SK-N-SH (cell line): ENCODE measurements around the gene KRTAP29-1. TPM values are rescaled to one million over a fixed set of nuclear protein-coding genes. Genes with fewer than 3 reads are reported as not detected.
"Not testable (repeated sequence)": the region's sequence is repeated elsewhere in the genome, so short reads cannot be mapped to it uniquely, and the experiment has no call there.

ENCODE experiments used
- CTCF ChIA-PET: fragments of 300-600, 350-600 bp; formaldehyde crosslinking; extraction: SDS; loops from one replicate; lab custom pipeline; 2021; lab: Yijun Ruan, JAX
- POLR2A ChIA-PET: fragments of 350-600 bp; sonication (Branson Sonifier 250); formaldehyde crosslinking; extraction: SDS; loops from one replicate; lab custom pipeline; 2020; ENCODE audit warnings: antibody characterized with exemption, inconsistent platforms; lab: Yijun Ruan, JAX
- DNase-seq: peaks from one replicate; pipeline ENCODE4 v3.0.0; 2012
- H2AFZ ChIP-seq: fragments of 200-600 bp; sonication (generic); 2 replicates; pipeline ENCODE4 v1.8.1; 2016; ENCODE audit warnings: antibody characterized with exemption, mild to moderate bottlenecking, low read depth
- H3F3A ChIP-seq: fragments of 200-600 bp; sonication (generic); replicated peaks from 2 replicates; pipeline ENCODE3; 2016; ENCODE audit warnings: antibody characterized with exemption, mild to moderate bottlenecking; ENCODE audit not compliant: insufficient read depth
- H3K27ac ChIP-seq, 2 experiments: fragments of 200-500 bp in 1 of 2; fragments of 200-600 bp in 1 of 2; sonication (Bioruptor generic) in 1 of 2; sonication (generic), shearing (Covaris generic) in 1 of 2; 2 replicates each; pipeline versions ENCODE4 v1.5.1 to v1.6.1; 2014 to 2016; ENCODE audit warnings: low read depth in 2 of 2, inconsistent platforms in 1 of 2, low read length in 1 of 2, mild to moderate bottlenecking in 1 of 2, mixed read lengths in 1 of 2
- H3K27me3 ChIP-seq: fragments of 200-600 bp; sonication (generic), shearing (Covaris generic); 2 replicates; pipeline ENCODE4 v1.6.1; 2016; ENCODE audit warnings: mixed run types; ENCODE audit not compliant: insufficient read depth
- H3K36me3 ChIP-seq, 2 experiments: fragments of 200-500 bp in 1 of 2; fragments of 200-600 bp in 1 of 2; sonication (Bioruptor generic) in 1 of 2; sonication (generic) in 1 of 2; replicated peaks in 1 of 2; 2 replicates each; pipeline versions ENCODE3 to v1.5.1; 2014 to 2016; ENCODE audit warnings: low read length in 1 of 2, mild to moderate bottlenecking in 1 of 2; ENCODE audit not compliant: insufficient read depth in 2 of 2, control insufficient read depth in 1 of 2
- H3K4me1 ChIP-seq, 2 experiments: fragments of 200-500 bp in 1 of 2; fragments of 200-600 bp in 1 of 2; sonication (Bioruptor generic) in 1 of 2; sonication (generic), shearing (Covaris generic) in 1 of 2; 2 replicates each; pipeline versions ENCODE4 v1.5.1 to v1.6.1; 2014 to 2016; ENCODE audit warnings: low read depth in 1 of 2, low read length in 1 of 2, mixed run types in 1 of 2; ENCODE audit not compliant: insufficient read depth in 2 of 2, control insufficient read depth in 1 of 2
- H3K4me2 ChIP-seq: fragments of 200-600 bp; sonication (generic), shearing (Covaris generic); 2 replicates; pipeline ENCODE4 v1.6.1; 2017; ENCODE audit warnings: mixed run types
- H3K4me3 ChIP-seq, 2 experiments: fragments of 200-500 bp in 1 of 2; fragments of 200-600 bp in 1 of 2; sonication (Bioruptor generic) in 1 of 2; sonication (generic), shearing (Covaris generic) in 1 of 2; 2 replicates each; pipeline versions ENCODE4 v1.5.1 to v1.8.1; 2014 to 2016; ENCODE audit warnings: low read depth in 2 of 2, inconsistent platforms in 1 of 2, low read length in 1 of 2, mild to moderate bottlenecking in 1 of 2, mixed read lengths in 1 of 2, moderate library complexity in 1 of 2
- H3K79me2 ChIP-seq: fragments of 200-600 bp; sonication (generic); 2 replicates; pipeline ENCODE4 v1.8.1; 2017; ENCODE audit warnings: mild to moderate bottlenecking; ENCODE audit not compliant: insufficient read depth
- H3K9ac ChIP-seq: fragments of 200-600 bp; sonication (generic); 2 replicates; pipeline ENCODE4 v1.6.1; 2017; ENCODE audit warnings: mixed run types
- H3K9me2 ChIP-seq: fragments of 200-600 bp; sonication (generic); 2 replicates; pipeline ENCODE4 v1.6.1; 2017; ENCODE audit warnings: mixed run types
- H3K9me3 ChIP-seq: fragments of 200-600 bp; sonication (generic); 2 replicates; pipeline ENCODE4 v1.6.1; 2017; ENCODE audit warnings: mixed run types, mild to moderate bottlenecking, moderate library complexity
- H4K20me1 ChIP-seq: fragments of 200-600 bp; sonication (generic); 2 replicates; pipeline ENCODE4 v1.6.1; 2017; ENCODE audit warnings: mild to moderate bottlenecking, mixed run types; ENCODE audit not compliant: insufficient read depth
- CHD2 ChIP-seq: fragments of 150-350 bp; IDR thresholded peaks from 2 replicates; pipeline ENCODE4 v1.6.1; 2018; ENCODE audit warnings: low read length; ENCODE audit not compliant: partially characterized antibody
- ELF1 ChIP-seq: IDR thresholded peaks from 2 replicates; pipeline ENCODE4 v1.4.0; 2012
- EZH2phosphoT487 ChIP-seq: fragments of 200-600 bp; sonication (generic); IDR thresholded peaks from 2 replicates; pipeline ENCODE4 v1.6.1; 2017; ENCODE audit warnings: low read depth, mixed run types, mild to moderate bottlenecking, antibody characterized with exemption, moderate library complexity, borderline replicate concordance
- FOXM1 ChIP-seq: IDR thresholded peaks from 2 replicates; pipeline ENCODE4 v1.4.0; 2012; ENCODE audit warnings: low read depth, mild to moderate bottlenecking
- JUND ChIP-seq: IDR thresholded peaks from 2 replicates; pipeline ENCODE4 v1.4.0; 2012
- NFIC ChIP-seq: IDR thresholded peaks from 2 replicates; pipeline ENCODE4 v1.4.0; 2012; ENCODE audit warnings: borderline replicate concordance
- POLR2AphosphoS5 ChIP-seq: IDR thresholded peaks from 2 replicates; pipeline ENCODE4 v1.6.1; 2012; ENCODE audit warnings: low read depth, low read length
- RAD21 ChIP-seq: IDR thresholded peaks from 2 replicates; pipeline ENCODE4 v1.6.1; 2012; ENCODE audit warnings: mild to moderate bottlenecking, low read length
- RCOR1 ChIP-seq: fragments of 150-350 bp; IDR thresholded peaks from 2 replicates; pipeline ENCODE4 v1.6.1; 2017; ENCODE audit warnings: antibody characterized with exemption, low read length
- SIN3A ChIP-seq: IDR thresholded peaks from 2 replicates; pipeline ENCODE4 v1.6.1; 2012; ENCODE audit warnings: low read depth, mild to moderate bottlenecking, low read length, moderate library complexity, borderline replicate concordance
- TAF1 ChIP-seq: IDR thresholded peaks from 2 replicates; pipeline ENCODE4 v1.6.1; 2012; ENCODE audit warnings: low read depth, mild to moderate bottlenecking, low read length, moderate library complexity, borderline replicate concordance
- TCF12 ChIP-seq: IDR thresholded peaks from 2 replicates; pipeline ENCODE4 v1.4.0; 2012
- YY1 ChIP-seq: IDR thresholded peaks from 2 replicates; pipeline ENCODE4 v1.4.0; 2012; ENCODE audit warnings: low read depth, mild to moderate bottlenecking
- WGBS: methylation state at CpG from one replicate; pipeline ENCODE4 v1.1.6; 2017; ENCODE audit warnings: low lambda C conversion rate; 5-methylcytosine and 5-hydroxymethylcytosine counted together
- polyA plus RNA-seq, 3 experiments: library from polyadenylated mRNA; depleted of rRNA; stranded (reverse); fragments of >200 nt; gene quantifications; 2 replicates each; pipeline ENCODE4 v1.2.3, GENCODE V29; 2012
- TF ChIP-seq, protein P1 (sequence below): fragments of 150-350 bp; IDR thresholded peaks from 2 replicates; pipeline ENCODE4 v1.6.1; 2017; ENCODE audit warnings: antibody characterized with exemption, low read length, low read depth, borderline replicate concordance
- TF ChIP-seq, protein P2 (sequence below): IDR thresholded peaks from 2 replicates; pipeline ENCODE4; 2012
- TF ChIP-seq, protein P3 (sequence below): IDR thresholded peaks from 2 replicates; pipeline ENCODE4 v1.6.1; 2012; ENCODE audit warnings: mild to moderate bottlenecking, low read depth, low read length, moderate library complexity
- TF ChIP-seq, protein P4 (sequence below): IDR thresholded peaks from 2 replicates; pipeline ENCODE4 v1.4.0; 2012; ENCODE audit warnings: low read depth, borderline replicate concordance
- TF ChIP-seq, protein P5 (sequence below): IDR thresholded peaks from 2 replicates; pipeline ENCODE4 v1.4.0; 2012; ENCODE audit warnings: low read depth, borderline replicate concordance
- TF ChIP-seq, protein P6 (sequence below): fragments of 150-350 bp; IDR thresholded peaks from 2 replicates; pipeline ENCODE4 v1.6.1; 2016; ENCODE audit warnings: mild to moderate bottlenecking, low read depth, low read length

The KRTAP29-1 gene
- polyA plus RNA-seq, 1 of the 3 experiments (the other 2 are of a cell fraction) = not detected

DNA sequence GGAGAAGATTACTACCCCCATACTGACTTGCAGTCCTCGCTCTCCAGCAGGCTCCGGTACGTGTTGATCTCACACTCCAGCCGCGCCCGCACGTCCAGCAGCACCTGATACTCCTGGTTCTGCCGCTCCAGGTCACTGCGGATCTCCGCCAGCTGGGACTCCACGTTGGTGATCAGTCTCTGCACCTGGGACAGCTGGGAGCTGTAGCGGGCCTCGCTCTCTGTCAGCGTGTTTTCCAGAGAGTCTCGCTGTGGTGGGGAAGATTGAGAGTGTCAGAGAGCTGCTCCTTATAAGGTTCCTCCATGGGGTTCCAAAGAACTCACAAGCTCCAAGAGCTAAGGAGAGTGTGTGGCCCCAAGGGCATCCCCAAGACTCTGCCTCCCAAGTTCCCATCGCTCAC is 43.8 kb upstream of the KRTAP29-1 start:
- H3K36me3 ChIP-seq, H3K9ac ChIP-seq, H3K9me3 ChIP-seq, H3F3A ChIP-seq, H3K9me2 ChIP-seq, H2AFZ ChIP-seq, H3K27ac ChIP-seq, H3K4me2 ChIP-seq, POLR2A ChIA-PET, H3K79me2 ChIP-seq, H4K20me1 ChIP-seq, H3K4me1 ChIP-seq, CTCF ChIA-PET, DNase-seq, H3K27me3 ChIP-seq, H3K4me3 ChIP-seq: not testable (repeated sequence)
- WGBS = 78% methylated on average over 9 of the region's 16 CpGs

DNA sequence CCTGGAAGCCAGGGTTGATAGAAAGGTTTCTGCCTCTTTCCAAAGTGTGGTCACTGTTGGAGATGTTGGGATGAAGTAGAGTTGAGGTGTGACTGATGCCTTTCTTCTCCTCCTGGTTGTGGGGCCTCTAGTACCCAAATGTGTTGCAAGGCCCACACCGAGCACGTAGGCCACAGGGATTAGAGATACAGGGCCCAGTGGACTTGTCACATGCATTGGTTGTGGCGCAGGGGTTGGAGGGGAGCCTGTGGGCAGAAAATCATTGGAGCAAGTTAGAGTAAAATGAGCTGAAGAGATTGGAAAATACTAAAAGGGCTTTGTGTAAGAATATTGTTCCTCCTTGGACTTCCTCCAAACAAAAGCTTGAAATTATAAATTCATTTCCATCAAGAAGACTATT is 43.3 kb upstream of the KRTAP29-1 start:
- no peaks in the 10 kb centered on the region for H3K4me1 ChIP-seq
- H3K9ac ChIP-seq = no peak overlapping the region
- no peak overlapping the region for H3K4me3 ChIP-seq
- CTCF ChIA-PET = interaction anchor here (1.0 kb wide), 1 partner anchor 203 kb away, joined by 3 read pairs; no protein-coding TSS in a partner anchor
- no peaks in the 10 kb centered on the region; the same call in 1 of the 2 replicates for H3K27me3 ChIP-seq
- H2AFZ ChIP-seq = no peak overlapping the region
- H3K4me2 ChIP-seq = no peak overlapping the region
- H4K20me1 ChIP-seq = no peaks in the 10 kb centered on the region
- POLR2A ChIA-PET = no interaction called here
- TF ChIP-seq, protein P1, sequence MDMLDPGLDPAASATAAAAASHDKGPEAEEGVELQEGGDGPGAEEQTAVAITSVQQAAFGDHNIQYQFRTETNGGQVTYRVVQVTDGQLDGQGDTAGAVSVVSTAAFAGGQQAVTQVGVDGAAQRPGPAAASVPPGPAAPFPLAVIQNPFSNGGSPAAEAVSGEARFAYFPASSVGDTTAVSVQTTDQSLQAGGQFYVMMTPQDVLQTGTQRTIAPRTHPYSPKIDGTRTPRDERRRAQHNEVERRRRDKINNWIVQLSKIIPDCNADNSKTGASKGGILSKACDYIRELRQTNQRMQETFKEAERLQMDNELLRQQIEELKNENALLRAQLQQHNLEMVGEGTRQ = no peak
- TF ChIP-seq, protein P2, sequence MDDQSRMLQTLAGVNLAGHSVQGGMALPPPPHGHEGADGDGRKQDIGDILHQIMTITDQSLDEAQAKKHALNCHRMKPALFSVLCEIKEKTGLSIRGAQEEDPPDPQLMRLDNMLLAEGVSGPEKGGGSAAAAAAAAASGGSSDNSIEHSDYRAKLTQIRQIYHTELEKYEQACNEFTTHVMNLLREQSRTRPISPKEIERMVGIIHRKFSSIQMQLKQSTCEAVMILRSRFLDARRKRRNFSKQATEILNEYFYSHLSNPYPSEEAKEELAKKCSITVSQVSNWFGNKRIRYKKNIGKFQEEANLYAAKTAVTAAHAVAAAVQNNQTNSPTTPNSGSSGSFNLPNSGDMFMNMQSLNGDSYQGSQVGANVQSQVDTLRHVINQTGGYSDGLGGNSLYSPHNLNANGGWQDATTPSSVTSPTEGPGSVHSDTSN = no peak
- no peak for TF ChIP-seq ELF1
- no peak for TF ChIP-seq NFIC
- TF ChIP-seq, protein P3, sequence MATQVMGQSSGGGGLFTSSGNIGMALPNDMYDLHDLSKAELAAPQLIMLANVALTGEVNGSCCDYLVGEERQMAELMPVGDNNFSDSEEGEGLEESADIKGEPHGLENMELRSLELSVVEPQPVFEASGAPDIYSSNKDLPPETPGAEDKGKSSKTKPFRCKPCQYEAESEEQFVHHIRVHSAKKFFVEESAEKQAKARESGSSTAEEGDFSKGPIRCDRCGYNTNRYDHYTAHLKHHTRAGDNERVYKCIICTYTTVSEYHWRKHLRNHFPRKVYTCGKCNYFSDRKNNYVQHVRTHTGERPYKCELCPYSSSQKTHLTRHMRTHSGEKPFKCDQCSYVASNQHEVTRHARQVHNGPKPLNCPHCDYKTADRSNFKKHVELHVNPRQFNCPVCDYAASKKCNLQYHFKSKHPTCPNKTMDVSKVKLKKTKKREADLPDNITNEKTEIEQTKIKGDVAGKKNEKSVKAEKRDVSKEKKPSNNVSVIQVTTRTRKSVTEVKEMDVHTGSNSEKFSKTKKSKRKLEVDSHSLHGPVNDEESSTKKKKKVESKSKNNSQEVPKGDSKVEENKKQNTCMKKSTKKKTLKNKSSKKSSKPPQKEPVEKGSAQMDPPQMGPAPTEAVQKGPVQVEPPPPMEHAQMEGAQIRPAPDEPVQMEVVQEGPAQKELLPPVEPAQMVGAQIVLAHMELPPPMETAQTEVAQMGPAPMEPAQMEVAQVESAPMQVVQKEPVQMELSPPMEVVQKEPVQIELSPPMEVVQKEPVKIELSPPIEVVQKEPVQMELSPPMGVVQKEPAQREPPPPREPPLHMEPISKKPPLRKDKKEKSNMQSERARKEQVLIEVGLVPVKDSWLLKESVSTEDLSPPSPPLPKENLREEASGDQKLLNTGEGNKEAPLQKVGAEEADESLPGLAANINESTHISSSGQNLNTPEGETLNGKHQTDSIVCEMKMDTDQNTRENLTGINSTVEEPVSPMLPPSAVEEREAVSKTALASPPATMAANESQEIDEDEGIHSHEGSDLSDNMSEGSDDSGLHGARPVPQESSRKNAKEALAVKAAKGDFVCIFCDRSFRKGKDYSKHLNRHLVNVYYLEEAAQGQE = no peak
- TF ChIP-seq RAD21 = no peak
- no peak for TF ChIP-seq EZH2phosphoT487
- TF ChIP-seq RCOR1 = no peak
- TF ChIP-seq, protein P4, sequence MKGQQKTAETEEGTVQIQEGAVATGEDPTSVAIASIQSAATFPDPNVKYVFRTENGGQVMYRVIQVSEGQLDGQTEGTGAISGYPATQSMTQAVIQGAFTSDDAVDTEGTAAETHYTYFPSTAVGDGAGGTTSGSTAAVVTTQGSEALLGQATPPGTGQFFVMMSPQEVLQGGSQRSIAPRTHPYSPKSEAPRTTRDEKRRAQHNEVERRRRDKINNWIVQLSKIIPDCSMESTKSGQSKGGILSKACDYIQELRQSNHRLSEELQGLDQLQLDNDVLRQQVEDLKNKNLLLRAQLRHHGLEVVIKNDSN = no peak
- no peak for TF ChIP-seq CHD2
- no peak for TF ChIP-seq JUND
- TF ChIP-seq POLR2AphosphoS5 = no peak
- TF ChIP-seq TCF12 = no peak
- TF ChIP-seq, protein P5, sequence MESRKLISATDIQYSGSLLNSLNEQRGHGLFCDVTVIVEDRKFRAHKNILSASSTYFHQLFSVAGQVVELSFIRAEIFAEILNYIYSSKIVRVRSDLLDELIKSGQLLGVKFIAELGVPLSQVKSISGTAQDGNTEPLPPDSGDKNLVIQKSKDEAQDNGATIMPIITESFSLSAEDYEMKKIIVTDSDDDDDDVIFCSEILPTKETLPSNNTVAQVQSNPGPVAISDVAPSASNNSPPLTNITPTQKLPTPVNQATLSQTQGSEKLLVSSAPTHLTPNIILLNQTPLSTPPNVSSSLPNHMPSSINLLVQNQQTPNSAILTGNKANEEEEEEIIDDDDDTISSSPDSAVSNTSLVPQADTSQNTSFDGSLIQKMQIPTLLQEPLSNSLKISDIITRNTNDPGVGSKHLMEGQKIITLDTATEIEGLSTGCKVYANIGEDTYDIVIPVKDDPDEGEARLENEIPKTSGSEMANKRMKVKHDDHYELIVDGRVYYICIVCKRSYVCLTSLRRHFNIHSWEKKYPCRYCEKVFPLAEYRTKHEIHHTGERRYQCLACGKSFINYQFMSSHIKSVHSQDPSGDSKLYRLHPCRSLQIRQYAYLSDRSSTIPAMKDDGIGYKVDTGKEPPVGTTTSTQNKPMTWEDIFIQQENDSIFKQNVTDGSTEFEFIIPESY = no peak
- TF ChIP-seq SIN3A = no peak
- no peak for TF ChIP-seq FOXM1
- no peak for TF ChIP-seq TAF1
- TF ChIP-seq YY1 = no peak
- TF ChIP-seq, protein P6, sequence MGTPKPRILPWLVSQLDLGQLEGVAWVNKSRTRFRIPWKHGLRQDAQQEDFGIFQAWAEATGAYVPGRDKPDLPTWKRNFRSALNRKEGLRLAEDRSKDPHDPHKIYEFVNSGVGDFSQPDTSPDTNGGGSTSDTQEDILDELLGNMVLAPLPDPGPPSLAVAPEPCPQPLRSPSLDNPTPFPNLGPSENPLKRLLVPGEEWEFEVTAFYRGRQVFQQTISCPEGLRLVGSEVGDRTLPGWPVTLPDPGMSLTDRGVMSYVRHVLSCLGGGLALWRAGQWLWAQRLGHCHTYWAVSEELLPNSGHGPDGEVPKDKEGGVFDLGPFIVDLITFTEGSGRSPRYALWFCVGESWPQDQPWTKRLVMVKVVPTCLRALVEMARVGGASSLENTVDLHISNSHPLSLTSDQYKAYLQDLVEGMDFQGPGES = no peak
- no peak overlapping the region for H3K27ac ChIP-seq
- no peaks in the 10 kb centered on the region for H3K9me2 ChIP-seq
- no peaks in the 10 kb centered on the region for H3K79me2 ChIP-seq
- peaks cover 6% of the 10 kb centered on the region; the same call in 1 of the 2 replicates for H3K9me3 ChIP-seq
- H3K36me3 ChIP-seq = no peaks in the 10 kb centered on the region
- no peak for DNase-seq
- WGBS = 35% methylated on average over 3 of the region's 3 CpGs
- H3F3A ChIP-seq = no peaks in the 10 kb centered on the region
